H1 (cell line): ENCODE data around the gene SNRPB2. TPM values are rescaled to one million over a fixed set of nuclear protein-coding genes. Genes with fewer than 3 reads are reported as not detected.

Source experiments
- CTCF ChIP-seq, 3 experiments: IDR thresholded peaks; 1 replicate in 2 of 3; 2 replicates in 1 of 3; pipeline versions ENCODE4 v1.5.1 to v1.6.1; 2011; ENCODE audit warnings: low read length in 3 of 3, mild to moderate bottlenecking in 3 of 3, inconsistent platforms in 2 of 3, low read depth in 1 of 3, moderate library complexity in 1 of 3; ENCODE audit not compliant: insufficient read depth in 1 of 3; ENCODE audit errors: control extremely low read depth in 1 of 3
- HDAC2 ChIP-seq, 2 experiments: fragments of 300-600 bp in 1 of 2; sonication (generic) in 1 of 2; IDR thresholded peaks; 2 replicates each; pipeline ENCODE4 v1.6.1; 2011 to 2012; ENCODE audit warnings: low read depth in 2 of 2, low read length in 2 of 2, mild to moderate bottlenecking in 2 of 2, moderate library complexity in 2 of 2, borderline replicate concordance in 1 of 2, inconsistent platforms in 1 of 2
- SP2 ChIP-seq: IDR thresholded peaks from 2 replicates; pipeline ENCODE4 v1.6.1; 2012; ENCODE audit warnings: mild to moderate bottlenecking, low read length, inconsistent platforms
- SRF ChIP-seq: IDR thresholded peaks from 2 replicates; pipeline ENCODE4 v1.6.1; 2011; ENCODE audit warnings: mild to moderate bottlenecking, low read depth, low read length, moderate library complexity
- TCF12 ChIP-seq: IDR thresholded peaks from 2 replicates; pipeline ENCODE4 v1.6.1; 2011; ENCODE audit warnings: low read depth, mild to moderate bottlenecking, low read length
- polyA plus RNA-seq, 7 experiments: library from polyadenylated mRNA; depleted of rRNA in 3 of 7; stranded (reverse) in 5 of 7; unstranded in 2 of 7; fragments of >200 nt in 5 of 7; fragments of 200-250 nt in 2 of 7; gene quantifications; 1 replicate in 5 of 7; 2 replicates in 1 of 7; 4 replicates in 1 of 7; pipeline versions ENCODE4 v1.2.1 to v1.2.3, GENCODE V29; 2011 to 2013; ENCODE audit warnings: missing spikeins in 2 of 7, mixed read lengths in 2 of 7
- total RNA-seq: library from RNA; stranded (reverse); fragmentation: NEBNext Ultra II Directional; extraction: Animal tissue kit (Norgen Biotek cat#: 25700); gene quantifications from 2 replicates; pipeline ENCODE4 v1.2.1, GENCODE V29; 2021

SNRPB2 gene
- total and polyA plus RNA-seq, 2 of the 8 experiments (the other 6 are each of a cell fraction or from before 2014, with no cell fraction given): 49.4 to 102 TPM

GRCh38 chr20:16691381-16691780 lies 38.4 kb upstream of the SNRPB2 start (continued):
- no peak for TF ChIP-seq TCF12
- TF ChIP-seq SP2: no peak
- no peak for TF ChIP-seq CTCF (IDR thresholded peaks at IDR 0.05; ENCODE audit: control extremely low read depth in 1 of 3, insufficient read depth in 1 of 3, low read depth in 1 of 3, low read length in 3 of 3)
- no peak for TF ChIP-seq SRF
- no peak for TF ChIP-seq HDAC2 (IDR thresholded peaks at IDR 0.05; ENCODE audit: borderline replicate concordance in 1 of 2, low read depth in 2 of 2, low read length in 2 of 2)
- TF ChIP-seq, all 59 proteins: peak for 0
